Raji (cell line): ENCODE measurements around the gene ATG9A.
A peak's percentile ranks its signal among the peaks of the same experiment; 100 is the strongest.

Experiments
- POLR2A ChIP-seq: IDR thresholded peaks from 2 replicates; pipeline ENCODE4 v1.6.1; 2011; ENCODE audit warnings: low read depth, low read length, control low read depth; ENCODE audit not compliant: insufficient read depth

ATG9A gene

GRCh38 chr2:219229305-219230058, at the start of gene ATG9A, which contains the start of gene ANKZF1:
Gene ATG9A, minus strand, starts transcription at chr2:219229636. Its CDS starts 1,612 bp downstream, at chr2:219228024.
Gene ANKZF1, plus strand, starts transcription at chr2:219229806. Its CDS starts 452 bp downstream, at chr2:219230258.
- peak; percentile 87 for TF ChIP-seq POLR2A

DNA sequence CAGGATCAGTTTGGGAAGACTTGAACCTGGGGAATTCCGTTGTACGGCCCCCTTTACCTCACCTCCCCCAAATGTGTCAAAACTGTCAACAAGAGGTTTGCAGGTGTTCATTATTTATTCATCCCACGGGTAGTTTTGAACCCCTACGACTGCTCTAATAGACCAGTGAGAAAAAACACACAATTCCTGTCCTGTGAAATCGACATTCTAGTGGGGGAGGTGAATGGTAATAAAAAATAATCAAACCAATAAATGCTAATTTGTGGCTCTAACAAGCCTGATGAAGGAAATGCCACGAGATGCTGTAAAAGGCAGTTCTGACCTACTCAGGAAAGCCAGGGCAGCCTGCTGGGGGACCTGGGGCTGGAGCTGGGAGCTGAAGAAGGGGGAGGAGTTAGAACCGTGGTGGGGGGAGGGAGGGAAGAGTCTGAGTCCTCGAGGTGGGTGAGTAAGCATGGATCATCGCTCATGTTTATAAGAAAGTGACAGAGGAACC, 49.3 kb upstream of the ATG9A start:
- TF ChIP-seq POLR2A, result no peak

- peak; percentile 91 for TF ChIP-seq POLR2A
Observed at GRCh38 chr2:219277703-219278654, 48.5 kb upstream of the ATG9A start.

DNA sequence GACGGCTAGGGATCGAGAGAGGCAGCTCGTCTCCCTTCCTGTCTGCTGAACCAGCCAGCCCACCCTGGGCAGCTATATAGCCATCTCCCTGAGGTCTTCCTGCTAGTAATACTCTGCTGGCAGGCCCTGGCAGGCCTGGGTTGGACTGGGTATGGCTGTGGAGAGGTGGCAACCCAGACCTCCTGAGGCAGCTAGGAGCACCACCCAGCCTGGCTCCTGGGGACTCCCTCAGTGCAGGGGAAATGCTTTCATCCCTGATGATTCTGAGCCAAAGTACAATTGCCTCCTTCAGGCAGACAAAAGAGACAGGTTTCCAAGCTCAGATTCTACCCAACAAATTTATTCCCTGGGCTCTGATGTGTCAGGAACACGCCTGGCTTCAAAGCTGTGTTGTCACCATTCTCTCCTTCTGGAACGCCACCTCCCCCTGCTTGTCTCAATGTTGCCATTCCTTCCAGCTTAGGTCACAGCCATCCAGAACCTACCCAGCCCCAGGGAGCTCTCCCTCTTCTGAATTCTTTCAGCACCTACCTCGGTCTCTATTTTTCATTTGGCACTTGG, 45.0 kb upstream of the ATG9A start:
- TF ChIP-seq POLR2A, result no peak

GRCh38 chr2:219273937-219274336, 44.5 kb upstream of the ATG9A start:
- TF ChIP-seq POLR2A, result no peak

DNA sequence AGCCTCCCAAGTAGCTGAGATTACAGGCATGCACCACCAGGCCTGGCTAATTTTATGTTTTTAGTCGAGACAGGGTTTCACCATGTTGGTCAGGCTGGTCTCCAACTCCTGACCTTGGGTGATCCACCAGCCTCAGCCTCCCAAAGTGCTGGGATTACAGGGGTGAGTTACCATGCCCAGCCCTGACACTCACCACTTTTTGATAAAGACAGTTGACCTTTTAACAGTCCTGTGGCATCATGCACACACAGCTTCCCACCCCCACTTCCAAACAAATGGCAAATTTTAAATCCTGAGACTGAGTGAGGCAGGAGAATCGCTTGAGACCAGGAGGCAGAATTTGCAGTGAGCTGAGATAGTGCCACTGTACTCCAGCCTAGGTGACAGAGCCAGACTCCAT, 43.6 kb upstream of the ATG9A start:
- no peak for TF ChIP-seq POLR2A

- TF ChIP-seq POLR2A, result no peak
Observed at GRCh38 chr2:219272356-219272755, 42.9 kb upstream of the ATG9A start.

- no peak for TF ChIP-seq POLR2A
Observed at GRCh38 chr2:219271021-219271420, 41.6 kb upstream of the ATG9A start.

DNA sequence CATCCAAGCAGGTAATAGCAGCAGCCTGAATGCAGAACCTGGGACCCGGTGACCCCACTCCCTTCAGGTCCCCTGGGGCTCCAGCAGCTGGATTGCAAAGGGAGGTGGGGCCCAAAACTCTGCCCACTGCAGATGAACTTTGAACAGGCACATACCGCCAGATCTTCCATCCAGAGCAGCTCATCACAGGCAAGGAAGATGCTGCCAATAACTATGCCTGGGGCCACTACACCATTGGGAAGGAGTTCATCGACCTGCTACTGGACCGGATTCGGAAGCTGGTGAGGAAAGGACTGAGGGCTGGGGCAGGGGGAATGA, 40.6 kb upstream of the ATG9A start:
- TF ChIP-seq POLR2A, result no peak

- TF ChIP-seq POLR2A, result no peak
Observed at GRCh38 chr2:219269362-219270054, 40.1 kb upstream of the ATG9A start.

- TF ChIP-seq POLR2A, result no peak
Observed at GRCh38 chr2:219268294-219268693, 38.9 kb upstream of the ATG9A start.

GRCh38 chr2:219266886-219267285, 37.5 kb upstream of the ATG9A start:
- TF ChIP-seq POLR2A, result no peak

- no peak for TF ChIP-seq POLR2A
Observed at GRCh38 chr2:219266232-219266631, 36.8 kb upstream of the ATG9A start.

DNA sequence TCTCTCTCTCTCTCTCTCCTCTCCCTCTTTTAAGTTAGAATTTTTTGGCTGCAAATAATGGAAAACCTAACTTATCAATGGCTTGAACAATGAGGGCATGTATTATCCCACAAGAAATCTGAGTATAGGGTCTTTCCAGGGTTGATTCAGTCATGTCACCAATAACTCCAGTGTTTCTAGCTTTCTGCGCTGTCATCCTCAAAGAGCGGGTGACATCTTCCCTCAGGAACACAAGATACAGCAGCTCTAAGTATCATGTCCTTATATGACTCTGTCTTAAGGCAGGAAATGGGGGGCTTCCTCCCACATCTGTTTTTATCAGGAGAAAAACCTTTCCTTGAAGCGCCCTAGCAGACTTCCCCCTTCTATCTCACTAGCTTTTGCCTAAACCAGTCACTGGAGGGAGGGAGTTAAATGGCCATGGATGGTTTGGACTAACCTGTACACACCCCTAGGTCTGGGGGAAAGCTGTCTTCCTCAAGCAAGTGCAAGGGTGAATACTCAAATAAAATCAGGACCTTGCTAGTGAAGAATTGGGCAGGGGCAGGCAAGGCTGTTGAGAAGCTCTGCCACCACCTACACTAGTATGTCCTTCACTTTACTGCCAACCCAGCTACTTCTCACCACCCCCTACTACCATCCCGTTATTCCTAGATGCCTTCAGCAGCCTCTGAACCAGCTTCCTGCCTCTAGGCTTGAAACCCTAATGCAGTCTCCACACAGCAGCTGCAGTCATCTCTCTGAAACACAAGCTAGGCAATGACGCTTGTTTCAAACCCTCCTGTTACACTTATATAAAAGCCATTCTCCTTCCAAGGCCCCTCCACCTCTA, 31.8 kb upstream of the ATG9A start:
- TF ChIP-seq POLR2A, result no peak
